Breast epithelium (tissue), 4 donors: Measurements from ENCODE around the gene CCDC3. TPM values are rescaled to one million over a fixed set of nuclear protein-coding genes. Genes with fewer than 3 reads are reported as not detected.

Experiments
- DNase-seq, 2 donors: peaks; one replicate each; pipeline ENCODE4 v3.0.0-alpha.2; 2019; ENCODE audit warnings: low spot score in 2 of 2
- H3K27ac ChIP-seq, 2 donors: fragments of 200-600 bp; sonication (generic) in 1 of 2; one replicate each; pipeline ENCODE4 v1.5.1; 2016 to 2019; ENCODE audit warnings: mild to moderate bottlenecking in 1 of 2
- H3K27me3 ChIP-seq, 2 donors: fragments of 200-600 bp; sonication (generic) in 1 of 2; one replicate each; pipeline versions ENCODE4 v1.5.1 to v1.6.0; 2017 to 2019; ENCODE audit warnings: control low read depth in 1 of 2, mild to moderate bottlenecking in 1 of 2
- H3K36me3 ChIP-seq: fragments of 200-600 bp; one replicate; pipeline ENCODE4 v1.5.1; 2019
- H3K4me1 ChIP-seq, 2 donors: fragments of 200-600 bp; sonication (generic); one replicate each; pipeline ENCODE4 v1.5.1; 2016 to 2019; ENCODE audit warnings: control low read depth in 1 of 2
- H3K4me3 ChIP-seq, 3 donors: fragments of 200-600 bp; sonication (generic); 1 replicate in 2 of 3; 2 replicates in 1 of 3; pipeline ENCODE4 v1.5.1; 2016 to 2019; ENCODE audit warnings: mild to moderate bottlenecking in 3 of 3, moderate library complexity in 2 of 3
- H3K9me3 ChIP-seq, 2 donors: fragments of 200-600 bp; sonication (generic) in 1 of 2; one replicate each; pipeline ENCODE4 v1.5.1; 2016 to 2019; ENCODE audit warnings: control low read depth in 1 of 2
- CTCF ChIP-seq, 3 donors: fragments of 450-650 bp; IDR thresholded peaks; one replicate each; pipeline ENCODE4 v1.5.1; 2016 to 2017; ENCODE audit warnings: antibody characterized with exemption in 3 of 3, mild to moderate bottlenecking in 3 of 3, moderate library complexity in 3 of 3
- POLR2A ChIP-seq: fragments of 450-650 bp; IDR thresholded peaks from one replicate; pipeline ENCODE4 v1.6.1; 2016; ENCODE audit warnings: antibody characterized with exemption, mild to moderate bottlenecking, moderate library complexity
- POLR2AphosphoS5 ChIP-seq, 3 donors: sonication (generic); formaldehyde crosslinking; IDR thresholded peaks; one replicate each; pipeline ENCODE4 v1.6.1; 2017; ENCODE audit warnings: antibody characterized with exemption in 3 of 3
- intact Hi-C: fragments of 100-400 bp; cut with DNase I; formaldehyde crosslinking; loops from one replicate; pipeline ENCODE4 v1.15.1; 2023; ENCODE audit warnings: low total_unique reads
- total RNA-seq, 3 donors: library from RNA; depleted of rRNA; stranded (reverse); fragments of >200 nt; gene quantifications; one replicate each; pipeline ENCODE4 v1.1.0, GENCODE V29; 2016

CCDC3 gene
- total RNA-seq, 3 donors from 2014 or later: 8.2 to 13.0 (median 9.8) TPM

GRCh38 chr10:12974078-12974477 lies 27.4 kb downstream of the CCDC3 start:
- Histone ChIP-seq H3K4me3 (no peak overlapping the region), H3K4me1 (no peaks in the 10 kb centered on the region), H3K27ac (no peak overlapping the region), H3K27me3 (no peaks in the 10 kb centered on the region), H3K9me3 (no peaks in the 10 kb centered on the region), H3K36me3 (no peaks in the 10 kb centered on the region)
- TF ChIP-seq POLR2A (no peak), CTCF (IDR thresholded peaks at IDR 0.05) (no peak)
- no peak for DNase-seq
- intact Hi-C loops: no loop called here

- intact Hi-C loops: no loop called here
- Histone ChIP-seq H3K27me3 (no peaks in the 10 kb centered on the region), H3K4me1 (no peaks in the 10 kb centered on the region), H3K9me3 (no peaks in the 10 kb centered on the region), H3K36me3 (no peaks in the 10 kb centered on the region), H3K4me3 (no peak overlapping the region), H3K27ac (no peak overlapping the region)
- no peak for DNase-seq
- no peak for TF ChIP-seq CTCF (IDR thresholded peaks at IDR 0.05)
- no peak for TF ChIP-seq POLR2A
- no peak for TF ChIP-seq POLR2AphosphoS5 (IDR thresholded peaks at IDR 0.05)
These were observed 28.3 kb downstream of the CCDC3 start for GRCh38 chr10:12973149-12973718.

- Histone ChIP-seq H3K36me3 (no peaks in the 10 kb centered on the region), H3K27me3 (no peaks in the 10 kb centered on the region), H3K4me1 (no peaks in the 10 kb centered on the region), H3K27ac (no peak overlapping the region), H3K9me3 (peaks cover 0 to 8% of the 10 kb centered on the region in 2 donors), H3K4me3 (no peak overlapping the region)
- intact Hi-C loops: no loop called here
- no peak for DNase-seq
- TF ChIP-seq POLR2A (no peak), POLR2AphosphoS5 (IDR thresholded peaks at IDR 0.05) (no peak), CTCF (IDR thresholded peaks at IDR 0.05) (no peak)
These were observed 29.4 kb downstream of the CCDC3 start for GRCh38 chr10:12972146-12972545.

GRCh38 chr10:12971001-12971788 lies 30.3 kb downstream of the CCDC3 start:
- H3K27ac ChIP-seq: no peak overlapping the region
- H3K4me3 ChIP-seq: no peak overlapping the region
- no peak for DNase-seq
- intact Hi-C loops: no loop called here
- TF ChIP-seq CTCF (IDR thresholded peaks at IDR 0.05) (no peak), POLR2A (no peak), POLR2AphosphoS5 (IDR thresholded peaks at IDR 0.05) (no peak)
- H3K9me3 ChIP-seq: peaks cover 0 to 10% of the 10 kb centered on the region in 2 donors
- no peaks in the 10 kb centered on the region for H3K4me1 ChIP-seq
- H3K36me3 ChIP-seq: no peaks in the 10 kb centered on the region
- H3K27me3 ChIP-seq: no peaks in the 10 kb centered on the region

- Histone ChIP-seq H3K27ac (no peak overlapping the region), H3K4me1 (no peaks in the 10 kb centered on the region), H3K4me3 (no peak overlapping the region), H3K36me3 (no peaks in the 10 kb centered on the region), H3K27me3 (no peaks in the 10 kb centered on the region), H3K9me3 (peaks cover 0 to 10% of the 10 kb centered on the region in 2 donors)
- TF ChIP-seq POLR2AphosphoS5 (IDR thresholded peaks at IDR 0.05) (no peak), POLR2A (no peak), CTCF (IDR thresholded peaks at IDR 0.05) (no peak)
- intact Hi-C loops: no loop called here
- DNase-seq: no peak
These were observed 31.6 kb downstream of the CCDC3 start for GRCh38 chr10:12969951-12970350.
